GM19023 (cell line): ENCODE data around the gene BLTP3B.
"Not testable (repeated sequence)": the region's sequence is repeated elsewhere in the genome, so short reads cannot be mapped to it uniquely, and the experiment has no call there.

ENCODE experiments used
- ATAC-seq: cut with Tn5 transposase; IDR thresholded peaks from one replicate; pipeline ENCODE4 v1.9.1; 2021; ENCODE audit warnings: mild to moderate bottlenecking, moderate library complexity; ENCODE audit not compliant: unreplicated experiment

The BLTP3B gene, protein sequence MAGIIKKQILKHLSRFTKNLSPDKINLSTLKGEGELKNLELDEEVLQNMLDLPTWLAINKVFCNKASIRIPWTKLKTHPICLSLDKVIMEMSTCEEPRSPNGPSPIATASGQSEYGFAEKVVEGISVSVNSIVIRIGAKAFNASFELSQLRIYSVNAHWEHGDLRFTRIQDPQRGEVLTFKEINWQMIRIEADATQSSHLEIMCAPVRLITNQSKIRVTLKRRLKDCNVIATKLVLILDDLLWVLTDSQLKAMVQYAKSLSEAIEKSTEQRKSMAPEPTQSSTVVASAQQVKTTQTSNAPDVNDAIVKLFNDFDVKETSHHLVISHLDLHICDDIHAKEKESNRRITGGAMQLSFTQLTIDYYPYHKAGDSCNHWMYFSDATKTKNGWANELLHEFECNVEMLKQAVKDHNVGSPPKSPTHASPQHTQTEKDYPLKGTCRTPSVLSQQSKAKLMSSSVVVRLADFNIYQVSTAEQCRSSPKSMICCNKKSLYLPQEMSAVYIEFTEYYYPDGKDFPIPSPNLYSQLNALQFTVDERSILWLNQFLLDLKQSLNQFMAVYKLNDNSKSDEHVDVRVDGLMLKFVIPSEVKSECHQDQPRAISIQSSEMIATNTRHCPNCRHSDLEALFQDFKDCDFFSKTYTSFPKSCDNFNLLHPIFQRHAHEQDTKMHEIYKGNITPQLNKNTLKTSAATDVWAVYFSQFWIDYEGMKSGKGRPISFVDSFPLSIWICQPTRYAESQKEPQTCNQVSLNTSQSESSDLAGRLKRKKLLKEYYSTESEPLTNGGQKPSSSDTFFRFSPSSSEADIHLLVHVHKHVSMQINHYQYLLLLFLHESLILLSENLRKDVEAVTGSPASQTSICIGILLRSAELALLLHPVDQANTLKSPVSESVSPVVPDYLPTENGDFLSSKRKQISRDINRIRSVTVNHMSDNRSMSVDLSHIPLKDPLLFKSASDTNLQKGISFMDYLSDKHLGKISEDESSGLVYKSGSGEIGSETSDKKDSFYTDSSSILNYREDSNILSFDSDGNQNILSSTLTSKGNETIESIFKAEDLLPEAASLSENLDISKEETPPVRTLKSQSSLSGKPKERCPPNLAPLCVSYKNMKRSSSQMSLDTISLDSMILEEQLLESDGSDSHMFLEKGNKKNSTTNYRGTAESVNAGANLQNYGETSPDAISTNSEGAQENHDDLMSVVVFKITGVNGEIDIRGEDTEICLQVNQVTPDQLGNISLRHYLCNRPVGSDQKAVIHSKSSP (N-terminal part only)

DNA sequence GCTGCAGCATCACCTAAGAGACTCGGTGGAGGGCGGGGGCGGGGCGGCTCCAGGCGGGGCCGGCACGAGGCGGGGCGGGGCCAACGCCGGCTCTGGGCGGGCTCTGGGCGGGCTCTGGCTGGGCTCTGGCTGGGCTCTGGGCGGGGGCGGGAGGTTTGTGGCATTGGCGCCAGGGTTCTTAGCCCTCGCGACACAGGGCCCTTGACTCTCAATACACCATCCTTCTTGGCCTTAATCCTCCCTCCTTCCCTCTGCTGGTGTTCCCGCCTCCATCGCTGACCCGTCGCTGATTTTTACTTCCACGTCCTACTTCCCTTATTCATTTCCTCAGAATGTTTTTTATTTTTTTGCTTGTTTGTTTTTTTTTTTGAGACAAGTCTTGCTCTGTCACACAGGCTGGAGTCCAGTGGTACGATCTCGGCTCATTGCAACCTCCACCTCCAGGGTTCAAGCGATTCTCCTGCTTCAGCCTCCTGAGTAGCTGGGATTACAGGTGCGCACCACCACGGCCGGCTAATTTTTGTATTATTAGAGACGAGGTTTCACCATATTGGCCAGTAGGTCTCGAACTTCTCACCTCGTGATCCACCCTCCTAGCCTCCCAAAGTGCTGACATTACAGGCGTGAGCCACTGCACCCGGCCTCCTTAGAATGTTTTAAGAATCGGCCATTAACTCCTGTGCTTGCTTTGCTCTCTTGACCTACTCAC, at the start of gene BLTP3B:
TSS of gene BLTP3B (minus strand) at position 24 of the 709 bp plus-strand sequence. CDS start 239 bp downstream, outside the sequence.
- ATAC-seq, result peak; percentile 80

DNA sequence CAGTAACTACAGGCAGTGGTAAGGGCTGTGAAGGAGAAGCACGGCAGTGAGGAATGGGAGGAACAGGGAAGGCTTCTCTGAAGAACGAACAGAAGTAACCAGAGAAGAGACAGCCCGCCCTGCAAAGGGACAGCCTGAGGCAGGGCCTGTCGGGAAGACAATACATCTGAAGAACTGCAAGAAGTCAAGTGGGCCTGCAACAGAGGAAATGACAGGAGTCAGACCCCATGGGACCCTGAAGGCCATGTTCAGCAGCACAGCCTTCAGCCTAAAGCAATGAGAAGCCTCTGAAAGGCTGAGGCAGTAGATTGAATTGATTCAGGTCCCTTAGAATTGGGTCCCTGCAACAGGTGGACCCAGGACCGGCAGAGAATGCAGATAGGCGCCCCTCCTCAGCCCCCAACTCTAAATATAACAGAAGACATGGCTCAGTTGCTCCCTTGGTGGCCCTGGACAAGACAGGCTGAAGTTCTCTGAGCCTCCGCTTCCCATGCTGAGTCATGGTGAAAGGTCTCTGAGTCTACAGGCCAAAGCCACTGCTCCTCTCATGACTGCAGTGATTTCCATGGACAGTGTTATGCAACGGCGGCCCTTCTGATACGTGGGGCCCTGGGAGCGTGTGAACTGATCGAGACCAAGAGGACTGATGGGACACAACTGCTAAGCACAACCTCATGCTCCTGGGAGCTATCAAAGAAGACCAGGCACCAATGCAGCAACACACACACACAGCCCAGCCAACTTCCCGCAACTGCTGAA, 47.1 kb upstream of the BLTP3B start:
- ATAC-seq, result no peak

DNA sequence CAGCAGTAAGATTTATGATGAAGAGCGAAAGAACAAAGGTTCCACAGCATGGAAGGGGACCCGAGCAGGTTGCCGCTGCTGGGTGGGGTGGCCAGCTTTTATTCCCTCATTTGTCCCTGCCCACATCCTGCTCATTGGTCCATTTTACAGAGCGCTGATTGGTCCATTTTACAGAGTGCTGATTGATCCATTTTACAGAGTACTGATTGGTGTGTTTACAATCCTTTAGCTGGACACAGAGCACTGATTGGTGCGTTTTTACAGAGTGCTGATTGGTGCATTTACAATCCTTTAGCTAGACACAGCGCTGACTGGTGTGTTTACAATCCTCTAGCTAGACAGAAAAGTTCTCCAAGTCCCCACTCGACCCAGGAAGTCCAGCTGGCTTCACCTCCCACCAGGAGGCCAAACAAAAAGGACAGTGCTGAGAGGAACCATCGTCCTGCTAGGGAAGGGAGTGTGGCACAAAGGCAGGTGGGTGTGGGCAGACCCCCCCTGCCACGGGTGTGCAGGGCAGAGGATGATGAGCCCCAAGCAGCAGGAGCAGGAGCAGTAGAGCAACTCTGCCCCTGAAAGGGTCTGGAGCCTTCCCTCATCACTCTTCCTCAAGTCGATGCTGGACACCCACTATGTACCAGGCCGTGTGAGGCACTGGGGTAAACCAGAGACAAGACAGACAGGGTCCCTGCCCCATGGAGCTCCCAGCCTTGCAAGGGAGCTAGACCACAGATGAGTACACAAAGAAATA, 46.4 kb upstream of the BLTP3B start:
- ATAC-seq, result not testable (repeated sequence)

DNA sequence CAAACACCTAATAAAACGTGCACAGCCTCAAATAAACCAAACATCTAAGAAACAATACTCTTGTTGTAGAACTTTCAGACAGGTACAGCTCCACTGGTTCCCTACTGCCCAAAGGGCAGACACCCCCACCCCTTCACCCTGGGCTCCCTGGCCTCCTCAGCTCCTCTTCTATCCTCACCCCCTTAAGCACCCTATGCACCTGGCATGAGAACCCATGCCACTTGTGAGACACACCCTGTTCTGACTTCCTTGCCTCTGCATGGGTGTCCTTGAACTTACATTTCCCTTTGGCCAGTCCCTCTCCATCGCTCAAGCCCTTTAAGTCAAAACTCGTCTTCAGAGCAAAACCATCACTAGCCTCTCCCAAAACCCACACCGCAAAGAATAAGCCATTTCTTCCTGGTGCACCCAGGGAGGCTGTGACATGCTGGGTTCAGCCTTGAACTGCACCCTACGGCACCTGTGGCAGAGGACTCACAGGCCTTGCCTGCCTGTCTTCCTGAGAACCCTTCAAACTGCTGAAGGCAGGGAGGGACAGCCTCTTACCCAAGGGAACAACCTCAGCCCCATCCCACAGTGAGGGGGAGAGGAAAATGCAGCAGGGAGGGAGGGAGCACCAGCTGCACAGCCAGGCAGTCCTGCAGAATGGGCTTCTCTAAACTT, 45.3 kb upstream of the BLTP3B start:
- ATAC-seq, result no peak

DNA sequence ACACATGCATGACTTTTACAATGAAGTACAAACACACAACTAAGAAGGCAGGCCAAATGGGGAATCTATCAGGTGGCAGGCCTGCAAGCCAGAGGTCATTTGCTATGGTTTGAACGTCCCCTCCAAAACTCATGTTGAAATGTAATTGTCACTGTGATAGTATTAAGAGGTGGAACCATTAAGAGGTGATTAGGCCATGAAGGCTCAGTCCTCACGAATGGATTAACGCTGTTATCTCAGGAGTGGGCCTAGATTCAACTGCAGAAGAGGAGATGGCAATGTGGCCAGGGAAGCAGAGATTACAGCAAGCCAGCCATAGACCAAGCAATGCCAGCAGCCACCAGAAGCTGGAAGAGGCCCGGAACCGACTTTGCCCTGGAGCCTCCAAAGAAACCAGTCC, 44.4 kb upstream of the BLTP3B start:
- no peak for ATAC-seq

DNA sequence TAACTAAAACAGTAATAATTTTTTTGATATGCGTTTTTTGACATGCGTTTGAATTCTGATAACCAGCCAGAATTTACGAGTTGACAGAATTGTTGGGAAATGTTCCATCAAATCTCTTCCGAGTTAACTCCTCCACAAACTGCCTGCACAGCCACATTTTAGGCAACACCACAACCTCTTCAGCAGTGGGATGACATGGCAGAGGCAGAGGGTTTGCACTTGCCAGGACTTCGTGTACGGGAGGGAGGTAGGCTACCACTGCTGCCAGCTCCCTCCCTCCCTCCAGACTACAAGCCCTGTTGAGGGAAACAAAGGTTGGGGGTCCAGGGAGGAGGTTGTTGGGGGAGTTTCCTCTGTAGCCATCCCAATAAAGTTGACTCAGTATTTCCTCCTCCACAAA, 43.4 kb upstream of the BLTP3B start:
- ATAC-seq, result no peak

DNA sequence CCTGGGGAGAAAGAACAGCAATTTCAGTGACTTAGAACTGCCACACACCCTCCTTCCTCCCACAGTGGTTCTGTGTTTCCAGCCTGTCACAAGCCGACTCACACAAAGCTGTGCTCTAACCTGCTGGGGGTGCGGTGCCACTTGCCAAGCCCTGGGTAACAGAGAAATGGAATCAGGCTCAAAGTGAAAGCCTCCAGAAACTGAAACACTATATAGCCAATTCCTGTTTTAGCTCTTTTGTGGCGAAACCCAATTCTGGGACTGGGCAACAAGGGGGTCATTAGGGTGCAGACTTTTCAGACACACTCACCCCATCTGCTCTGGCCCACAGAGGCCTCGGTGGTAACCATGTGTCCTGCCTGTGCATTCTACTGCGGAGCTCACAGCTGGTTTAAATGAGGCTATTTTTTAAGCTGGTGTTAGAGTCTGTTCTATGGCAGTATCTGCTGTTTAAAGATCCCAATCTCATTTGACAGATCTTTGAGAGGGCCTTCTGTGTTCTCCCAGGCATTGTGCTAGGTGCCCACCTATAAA, 42.8 kb upstream of the BLTP3B start:
- peak; percentile 70 for ATAC-seq

DNA sequence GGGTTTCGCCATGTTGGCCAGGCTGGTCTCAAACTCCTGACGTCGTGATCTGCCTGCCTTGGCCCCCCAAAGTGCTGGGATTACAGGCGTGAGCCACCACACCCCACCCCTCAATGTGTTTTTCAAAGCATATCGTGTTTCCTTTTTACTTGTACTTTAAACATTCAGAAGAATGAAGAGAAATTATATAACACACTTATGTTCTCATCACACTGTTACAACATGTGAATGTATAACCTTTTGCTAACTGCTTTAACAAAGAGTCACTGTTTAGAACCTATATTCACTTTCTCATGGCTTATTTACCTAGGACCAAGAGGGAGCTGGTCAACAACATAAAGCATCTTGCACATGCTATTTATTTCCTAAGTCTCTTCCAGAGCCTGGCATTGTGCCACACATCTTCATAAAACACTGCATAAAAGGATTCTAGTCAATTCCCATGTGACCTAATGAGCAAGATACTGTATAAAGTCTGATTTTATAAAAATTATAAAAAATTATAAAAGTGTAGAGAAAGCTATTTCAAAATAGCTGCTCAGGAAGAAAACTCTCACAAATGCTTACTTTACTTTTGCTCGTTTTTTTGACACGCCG, 42.0 kb upstream of the BLTP3B start:
- ATAC-seq, result no peak

DNA sequence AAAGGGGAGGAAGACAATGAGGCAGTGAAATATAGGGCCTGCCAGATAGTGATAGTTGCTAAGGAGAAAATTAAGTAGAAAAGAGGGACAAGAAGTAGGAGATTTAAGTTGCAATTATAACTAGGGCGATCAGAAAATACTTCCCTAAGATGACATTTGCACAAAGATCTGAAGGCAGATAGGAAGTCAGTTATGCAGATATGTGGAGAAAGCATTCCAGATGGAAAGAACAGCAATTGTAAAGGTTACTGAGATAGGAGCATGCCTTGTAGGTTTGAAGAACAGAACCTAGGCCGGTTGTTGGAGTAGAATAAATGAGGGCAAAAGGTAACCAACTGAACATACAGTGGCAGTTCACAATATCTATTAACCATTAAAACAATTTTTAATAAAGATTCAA, 36.6 kb upstream of the BLTP3B start:
- ATAC-seq, result no peak

DNA sequence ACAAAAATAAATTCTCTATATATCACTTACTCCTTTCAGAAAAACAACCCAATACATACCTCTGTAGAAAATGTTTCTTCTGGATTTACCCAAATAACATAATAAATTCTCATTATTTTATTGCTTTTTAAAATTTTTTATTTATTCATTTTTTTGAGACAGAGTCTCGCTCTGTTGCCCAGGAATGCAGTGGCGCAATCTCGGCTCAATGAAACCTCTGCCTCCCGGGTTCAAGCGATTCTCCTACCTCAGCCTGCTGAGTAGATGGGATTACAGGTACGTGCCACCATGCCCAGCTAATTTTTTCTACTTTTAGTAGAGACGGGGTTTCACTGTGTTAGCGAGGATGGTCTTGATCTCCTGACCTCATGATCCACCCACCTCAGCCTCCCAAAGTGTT, 33.8 kb upstream of the BLTP3B start:
- not testable (repeated sequence) for ATAC-seq

DNA sequence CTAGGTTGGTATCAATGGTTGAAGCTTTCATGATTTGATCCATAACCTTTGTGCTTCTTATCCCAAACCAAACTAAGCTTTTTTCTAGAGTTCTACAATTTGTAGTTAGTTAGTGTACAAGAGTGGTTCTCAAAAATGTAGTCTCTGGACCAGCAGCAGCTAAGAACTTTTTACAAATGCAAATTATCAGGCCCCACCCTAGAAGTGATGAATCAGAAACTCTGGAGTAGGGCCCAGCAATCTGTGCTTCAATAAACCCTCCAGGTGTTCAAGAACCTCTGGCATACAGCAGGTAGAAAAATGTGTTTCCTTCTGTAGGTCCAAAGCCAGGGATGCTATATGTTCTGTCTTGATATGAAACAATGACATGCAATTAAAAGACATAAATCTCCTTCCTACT, 31.8 kb upstream of the BLTP3B start:
- no peak for ATAC-seq

DNA sequence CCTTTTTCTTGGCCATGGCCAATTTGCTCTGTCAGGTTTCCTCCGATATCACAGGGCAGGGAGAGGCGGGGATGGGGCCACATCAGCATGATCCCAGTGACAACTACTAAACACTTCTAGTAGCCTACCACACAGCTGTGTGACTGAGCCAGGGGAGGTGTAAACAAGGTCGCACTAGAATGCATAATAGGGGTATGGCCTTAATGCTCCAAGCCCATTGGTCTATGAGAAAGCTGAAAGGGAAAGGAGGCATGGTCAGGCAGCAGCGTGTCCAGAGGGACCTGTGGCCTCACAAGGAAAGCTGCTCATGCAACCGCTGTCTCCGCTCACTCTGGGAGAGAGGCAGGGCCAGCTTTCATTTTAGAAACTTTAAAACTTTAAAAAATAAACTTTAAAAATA, 30.4 kb upstream of the BLTP3B start:
- no peak for ATAC-seq

DNA sequence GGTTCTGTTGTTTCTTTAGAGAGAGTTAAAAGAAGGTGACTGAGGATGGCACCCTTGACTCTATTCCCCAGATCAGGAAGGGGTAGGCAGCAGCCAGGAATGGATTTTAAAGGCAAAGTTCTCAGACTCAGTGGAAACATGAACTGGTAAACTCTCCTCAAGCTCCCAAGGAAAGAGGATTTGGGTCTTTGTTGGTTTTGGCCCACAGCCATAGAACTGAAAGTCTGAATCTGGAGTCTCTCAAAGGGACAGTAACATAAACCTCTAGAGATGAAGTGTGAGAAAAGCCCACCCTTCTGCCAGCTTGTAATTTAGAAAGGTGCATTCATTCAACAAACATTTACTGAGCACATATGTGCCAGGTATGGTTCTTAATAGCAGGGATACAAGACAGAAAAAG, 28.6 kb upstream of the BLTP3B start:
- ATAC-seq, result no peak

DNA sequence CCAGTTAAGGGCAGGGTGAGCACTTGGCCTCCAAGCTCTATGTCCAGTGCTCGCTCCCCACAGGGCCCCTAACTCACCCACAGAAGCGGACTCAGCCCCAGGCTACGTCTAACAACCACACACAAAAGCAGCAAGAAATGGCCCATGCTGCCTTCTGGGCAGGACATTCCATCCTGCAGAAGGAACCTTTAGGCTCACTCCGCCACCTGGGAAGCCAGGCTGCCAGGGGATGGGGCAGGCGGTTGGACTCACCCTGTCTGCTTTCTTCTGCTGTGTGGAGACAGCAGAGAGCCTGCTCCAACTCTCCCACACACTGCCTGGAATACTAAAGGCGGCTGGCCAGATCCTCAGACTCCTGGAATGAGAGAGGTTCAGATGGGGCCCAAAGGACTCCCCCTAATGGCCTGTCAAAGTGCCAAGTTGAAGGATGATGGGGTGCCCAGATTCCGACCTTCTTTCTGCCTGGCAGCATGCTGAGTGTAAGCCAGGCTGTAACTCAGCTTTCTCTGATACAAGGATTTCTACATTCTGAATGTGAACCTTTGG, 27.7 kb upstream of the BLTP3B start:
- no peak for ATAC-seq

DNA sequence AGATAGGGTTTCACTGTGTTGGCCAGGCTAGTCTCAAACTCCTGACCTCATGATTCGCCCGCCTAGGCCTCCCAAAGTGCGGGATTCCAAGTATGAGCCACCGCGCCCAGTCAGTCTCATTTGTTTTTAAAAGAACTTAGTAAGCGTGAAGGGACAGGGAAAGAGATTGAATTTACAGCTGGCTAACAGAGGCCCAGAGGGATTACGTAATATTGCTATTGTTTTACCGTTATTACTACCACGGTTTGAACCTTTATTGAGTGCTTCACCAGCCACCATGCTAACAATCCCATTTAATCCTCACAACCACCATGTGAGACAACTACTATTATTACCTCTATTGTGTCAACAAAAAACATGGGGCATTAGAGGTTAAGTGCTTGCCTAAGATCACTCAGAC, 26.7 kb upstream of the BLTP3B start:
- no peak for ATAC-seq

DNA sequence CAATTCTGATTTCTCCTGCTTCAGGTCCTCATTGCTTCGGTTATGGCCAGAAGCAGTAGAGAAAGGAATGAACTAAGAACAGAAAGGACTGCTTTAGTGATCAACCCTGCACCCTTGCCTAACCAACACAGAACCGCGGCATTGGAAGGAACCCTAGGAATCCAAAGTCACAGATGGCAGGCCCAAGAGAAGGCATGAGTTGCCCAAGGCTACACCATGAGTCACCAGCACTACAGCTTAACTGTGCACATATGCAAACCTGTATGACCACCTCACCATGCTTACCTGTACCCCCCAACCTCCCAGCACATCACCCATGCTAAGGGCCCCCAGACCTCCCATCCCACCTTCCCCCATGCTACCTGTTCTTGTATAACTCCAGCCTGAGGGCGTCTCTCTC, 25.9 kb upstream of the BLTP3B start:
- no peak for ATAC-seq

DNA sequence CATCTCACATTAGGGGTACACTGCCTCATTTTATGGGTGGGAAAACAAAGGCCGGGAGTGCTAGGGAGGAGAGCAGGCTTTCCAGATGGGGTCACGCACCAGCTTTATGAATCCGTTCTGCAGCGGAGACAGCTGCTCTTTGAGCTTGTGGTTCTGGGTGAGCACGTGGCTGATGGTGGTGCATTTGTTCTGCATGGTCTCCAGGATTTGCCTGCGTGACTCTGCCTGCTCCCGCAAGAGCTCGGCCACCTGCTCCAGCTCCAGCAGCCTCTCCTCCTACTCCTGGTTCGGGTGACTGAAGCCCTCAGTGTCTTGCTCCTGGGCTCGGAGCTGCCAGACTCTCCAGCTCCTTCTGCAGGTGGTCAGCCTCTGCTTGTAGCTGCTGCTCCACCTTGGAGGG, 23.6 kb upstream of the BLTP3B start:
- ATAC-seq, result no peak

DNA sequence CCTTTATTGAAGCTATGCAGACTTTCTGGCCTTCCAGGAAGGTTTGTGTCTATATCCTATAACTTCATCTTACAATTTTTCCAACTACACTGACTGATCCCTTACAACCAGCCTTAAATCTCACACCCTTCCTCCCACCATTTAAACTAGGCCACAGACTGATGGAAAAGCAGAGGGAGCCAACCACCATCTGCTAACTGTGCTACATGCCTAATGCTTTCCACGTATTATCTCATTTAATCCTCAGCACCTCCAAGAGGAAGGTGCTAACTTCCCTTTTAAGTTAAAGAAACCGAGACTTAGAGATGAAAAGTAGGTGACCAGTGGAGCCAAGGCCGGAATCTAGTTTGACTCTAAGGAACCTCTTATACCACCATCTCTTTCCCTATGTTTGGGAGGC, 22.7 kb upstream of the BLTP3B start:
- no peak for ATAC-seq
